Measurements from ENCODE around the gene CHP1.
"Not testable (repeated sequence)": the region's sequence is repeated elsewhere in the genome, so short reads cannot be mapped to it uniquely, and the experiment has no call there.

The CHP1 gene

DNA sequence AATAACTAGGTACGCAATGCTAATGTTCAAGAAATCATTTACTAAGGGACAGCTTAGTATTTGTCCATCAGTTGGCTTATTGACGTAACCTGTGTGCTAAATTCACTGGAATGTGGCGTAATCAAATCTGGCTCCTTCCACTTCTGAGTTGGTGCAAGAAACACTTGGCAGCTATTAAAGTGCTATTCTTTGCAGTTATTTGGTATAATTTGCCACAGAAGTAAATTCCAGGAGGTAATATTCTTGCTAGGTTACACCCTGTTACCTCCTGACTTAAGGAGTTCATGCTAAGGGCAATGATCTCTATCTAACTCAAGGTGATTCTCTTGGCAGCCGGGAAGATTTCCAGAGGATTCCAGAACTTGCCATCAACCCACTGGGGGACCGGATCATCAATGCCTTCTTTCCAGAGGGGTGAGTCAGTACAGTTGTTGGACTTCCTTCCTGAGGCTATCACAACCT lies 25.5 kb downstream of the CHP1 start:
- DNase-seq (ENCODE audit: low spot score) = no peak

DNA sequence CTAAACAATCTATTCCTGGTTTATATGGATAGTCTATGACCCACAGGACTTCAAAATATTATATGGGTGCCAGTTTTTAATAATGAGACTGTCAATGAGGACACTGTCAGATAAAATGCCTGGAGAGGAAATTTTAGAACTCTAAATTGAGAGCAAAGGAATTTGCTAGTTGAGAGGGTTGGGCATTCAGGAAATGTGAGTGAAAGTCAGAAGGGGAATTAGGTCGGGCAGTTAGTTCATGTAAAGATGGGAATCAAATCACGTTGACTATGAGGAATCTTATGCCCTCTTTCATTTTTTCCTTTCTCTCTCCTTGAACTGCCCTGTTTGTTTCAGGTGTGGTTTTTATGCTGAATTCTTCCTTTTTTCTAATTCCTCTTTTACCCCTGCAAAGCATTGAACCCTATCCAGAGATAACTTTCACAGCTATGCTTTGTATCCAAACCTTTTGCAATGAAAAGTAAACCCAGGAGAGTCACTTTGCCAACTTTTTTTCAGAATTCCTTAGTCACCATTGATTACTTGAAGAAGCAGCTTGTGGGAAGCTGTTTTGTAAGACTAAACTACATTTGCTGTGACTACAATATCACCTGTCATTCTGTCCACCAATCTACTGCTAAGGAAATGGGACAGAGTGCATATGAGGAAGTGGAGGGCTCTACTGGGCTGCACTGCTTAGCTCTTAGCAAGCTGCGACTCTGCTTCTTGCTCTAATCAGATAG lies 27.8 kb downstream of the CHP1 start:
- DNase-seq (ENCODE audit: low spot score) = peak; percentile 26

GRCh38 chr15:41259546-41260189 lies 28.6 kb downstream of the CHP1 start:
- no peak for DNase-seq (ENCODE audit: low spot score)

GRCh38 chr15:41260924-41261323 lies 29.9 kb downstream of the CHP1 start:
- DNase-seq (ENCODE audit: low spot score) = not testable (repeated sequence)

GRCh38 chr15:41262571-41262970 lies 31.5 kb downstream of the CHP1 start:
- no peak for DNase-seq (ENCODE audit: low spot score)

DNA sequence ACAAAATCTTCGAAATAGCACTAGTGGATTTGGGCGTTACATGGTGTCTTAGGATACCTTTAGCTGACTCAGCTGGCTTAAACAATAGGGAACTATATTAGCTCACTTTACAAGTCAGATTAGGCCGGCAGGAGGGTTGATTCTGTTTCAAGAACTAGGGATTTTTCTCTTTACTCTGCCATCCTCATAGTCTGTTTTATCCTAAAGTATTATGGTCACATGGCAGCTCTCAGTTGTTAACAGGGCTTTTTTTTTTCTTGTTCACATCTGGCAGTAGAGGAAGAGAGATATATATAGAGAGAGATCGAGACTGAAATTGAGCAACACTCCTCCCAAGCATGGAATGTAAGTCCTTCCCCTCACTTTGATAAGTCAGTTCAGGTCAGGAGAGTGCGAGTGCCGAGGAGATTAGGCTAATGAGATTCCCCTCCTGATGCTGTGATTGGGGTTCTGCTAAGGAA lies 32.9 kb downstream of the CHP1 start:
- no peak for DNase-seq (ENCODE audit: low spot score)

DNA sequence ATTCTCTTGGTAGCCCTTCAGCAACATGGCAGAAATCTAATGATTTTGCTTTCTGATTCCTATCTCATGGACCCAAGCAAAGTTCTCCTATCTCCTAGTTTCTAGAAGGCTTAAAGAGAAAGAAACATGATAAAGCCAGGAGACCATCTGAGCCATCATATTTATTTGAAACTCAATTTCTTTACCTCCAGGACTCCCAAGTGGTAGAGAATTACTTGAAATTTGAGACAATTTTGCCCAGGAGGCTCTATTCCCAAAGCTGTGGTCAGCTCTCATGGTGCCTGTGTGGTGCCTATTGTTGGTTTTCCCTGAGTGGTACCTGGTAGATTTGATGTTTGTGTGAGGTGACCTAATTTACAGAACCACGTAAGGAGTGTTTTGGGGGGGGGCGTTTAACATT lies 38.8 kb downstream of the CHP1 start:
- DNase-seq (ENCODE audit: low spot score) = no peak

- no peak for DNase-seq (ENCODE audit: low spot score)
Observed at GRCh38 chr15:41276831-41277230, 45.8 kb downstream of the CHP1 start.

GRCh38 chr15:41278319-41278718 lies 47.3 kb downstream of the CHP1 start:
- DNase-seq (ENCODE audit: low spot score) = no peak

DNA sequence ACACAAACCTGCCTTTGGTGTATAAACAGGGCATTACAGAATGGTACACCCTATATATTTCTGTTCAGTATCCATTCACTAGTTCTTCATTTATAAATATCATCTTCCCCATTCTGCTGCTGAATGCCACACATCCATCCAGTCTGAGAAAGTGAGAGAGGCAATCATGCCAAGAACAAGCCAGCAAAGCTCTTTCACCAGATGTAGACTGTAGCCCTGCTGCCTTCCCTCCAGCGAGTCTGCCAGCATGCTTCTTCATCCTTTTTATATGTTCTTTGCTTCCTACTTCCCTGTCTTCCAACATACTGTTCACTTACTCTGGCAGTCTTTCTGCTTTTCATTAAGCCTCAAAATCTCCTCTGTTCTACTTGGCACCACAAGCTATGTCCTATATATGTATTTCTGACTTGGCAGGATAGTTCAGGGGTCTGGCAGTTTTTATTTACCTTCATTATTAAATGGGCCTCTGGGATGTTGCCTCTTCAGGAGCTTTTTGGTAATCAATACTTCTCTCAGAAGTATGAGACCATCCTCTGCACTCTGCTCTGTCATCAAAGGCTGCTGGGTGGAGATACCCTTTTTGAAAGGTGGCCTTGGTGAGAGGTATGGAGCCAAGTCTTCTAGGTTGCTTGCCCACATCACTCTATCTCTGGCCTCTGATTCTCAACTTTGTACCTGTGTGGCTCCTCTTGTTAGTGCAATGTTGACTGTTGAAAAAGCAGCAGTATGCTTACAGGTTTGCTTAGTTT lies 48.6 kb downstream of the CHP1 start:
- DNase-seq (ENCODE audit: low spot score) = no peak

DNA sequence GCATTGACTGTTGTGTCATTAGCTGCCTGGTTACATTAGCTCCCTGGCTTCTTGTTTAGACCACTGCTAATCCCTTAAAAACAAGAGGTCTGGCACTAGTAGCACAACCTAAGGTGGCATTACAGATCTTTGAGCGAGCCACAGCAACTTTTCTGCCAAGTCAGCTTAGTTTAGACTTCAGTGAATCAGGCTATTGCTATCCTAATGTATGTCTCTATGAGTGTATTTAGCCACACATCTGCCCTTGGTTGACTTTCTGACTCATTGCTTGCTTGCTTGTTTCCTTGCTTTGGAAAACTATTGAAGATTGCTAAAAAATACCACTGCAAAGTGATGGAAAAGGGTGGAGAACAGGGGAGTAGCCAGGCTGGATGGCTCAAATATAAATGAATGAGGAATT lies 50.2 kb downstream of the CHP1 start:
- DNase-seq (ENCODE audit: low spot score) = no peak

DNA sequence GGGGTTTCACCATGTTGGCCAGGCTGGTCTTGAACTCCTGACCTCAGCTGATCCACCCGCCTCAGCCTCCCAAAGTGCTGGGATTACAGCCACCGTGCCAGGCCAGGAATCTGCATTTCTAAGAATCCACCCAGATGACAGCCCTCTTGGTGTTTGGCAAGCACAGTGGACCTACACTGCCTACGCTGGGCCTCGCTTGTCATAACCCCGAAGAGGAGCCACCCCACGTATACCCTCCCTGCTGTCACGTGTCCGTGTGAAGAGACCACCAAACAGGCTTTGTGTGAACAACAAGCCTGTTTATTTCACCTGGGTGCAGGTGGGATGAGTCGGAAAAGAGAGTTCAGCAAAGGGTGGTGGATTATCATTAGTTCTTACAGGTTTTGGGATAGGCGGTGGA lies 51.4 kb downstream of the CHP1 start:
- not testable (repeated sequence) for DNase-seq (ENCODE audit: low spot score)

DNA sequence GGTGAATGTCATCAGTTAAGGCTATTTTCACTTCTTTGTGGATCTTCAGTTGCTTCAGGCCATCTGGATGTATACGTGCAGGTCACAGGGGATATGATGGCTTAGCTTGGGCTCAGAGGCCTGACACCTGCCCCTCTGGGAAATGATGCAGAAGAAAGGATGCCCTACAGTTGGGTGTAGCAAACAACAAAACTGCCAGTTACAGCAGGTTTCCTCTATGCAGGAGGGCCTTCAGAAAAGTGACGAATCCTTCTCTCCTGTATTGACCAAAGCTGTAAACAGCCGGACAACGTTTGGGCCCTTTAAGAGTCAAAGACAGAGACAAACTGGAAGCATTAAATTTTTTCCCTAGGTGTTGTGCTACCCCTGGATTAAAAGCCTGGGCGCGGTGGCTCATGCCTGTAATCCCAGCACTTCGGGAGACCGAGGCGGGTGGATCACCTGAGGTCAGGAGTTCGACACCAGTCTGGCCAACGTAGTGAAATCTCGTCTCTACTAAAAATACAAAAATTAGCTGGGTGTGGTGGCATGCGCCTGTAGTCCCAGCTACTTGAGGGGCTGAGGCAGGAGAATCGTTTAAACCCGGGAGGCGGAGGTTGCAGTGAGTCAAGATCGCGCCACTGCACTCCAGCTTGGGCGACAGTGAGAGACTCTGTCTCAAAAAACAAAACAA lies 52.0 kb downstream of the CHP1 start:
- DNase-seq (ENCODE audit: low spot score) = not testable (repeated sequence)

DNA sequence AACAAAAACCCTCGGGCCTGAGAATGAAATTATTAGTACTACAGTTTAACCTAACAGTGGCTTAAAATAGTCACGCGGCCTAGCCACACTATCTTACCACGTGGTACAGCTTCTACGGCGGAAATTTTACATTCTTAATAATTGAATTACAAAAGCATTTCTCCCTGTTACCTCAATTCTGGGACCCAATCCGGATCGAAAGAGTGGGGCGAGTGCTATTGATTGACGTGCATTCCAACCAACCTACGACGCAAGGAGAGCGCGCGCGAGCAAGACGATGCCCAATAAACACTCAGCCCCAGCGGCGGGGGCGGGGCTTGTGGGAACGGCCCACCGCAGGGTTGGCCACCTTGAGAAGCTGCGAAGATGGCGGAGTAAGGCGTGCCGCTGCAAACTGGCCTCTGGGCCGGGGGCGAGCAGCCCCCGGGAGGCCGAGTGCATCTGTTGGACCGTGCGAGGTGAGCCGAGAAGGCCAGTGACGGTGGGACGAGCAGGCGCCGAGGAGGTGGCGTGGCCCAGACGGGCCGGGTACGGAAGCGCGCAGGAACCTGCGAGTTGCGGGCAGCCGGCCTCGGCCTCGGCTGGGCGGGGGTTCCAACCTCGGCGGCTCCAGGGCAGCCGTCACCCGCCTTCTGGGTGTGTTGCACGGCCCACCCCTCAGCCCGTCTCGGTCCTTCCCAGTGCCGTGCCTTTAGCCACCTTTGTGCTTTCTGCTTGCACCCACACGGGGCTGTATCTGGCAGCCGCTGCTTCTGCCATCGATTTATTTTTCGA lies 52.8 kb downstream of the CHP1 start:
- DNase-seq (ENCODE audit: low spot score) = peak; percentile 99

DNA sequence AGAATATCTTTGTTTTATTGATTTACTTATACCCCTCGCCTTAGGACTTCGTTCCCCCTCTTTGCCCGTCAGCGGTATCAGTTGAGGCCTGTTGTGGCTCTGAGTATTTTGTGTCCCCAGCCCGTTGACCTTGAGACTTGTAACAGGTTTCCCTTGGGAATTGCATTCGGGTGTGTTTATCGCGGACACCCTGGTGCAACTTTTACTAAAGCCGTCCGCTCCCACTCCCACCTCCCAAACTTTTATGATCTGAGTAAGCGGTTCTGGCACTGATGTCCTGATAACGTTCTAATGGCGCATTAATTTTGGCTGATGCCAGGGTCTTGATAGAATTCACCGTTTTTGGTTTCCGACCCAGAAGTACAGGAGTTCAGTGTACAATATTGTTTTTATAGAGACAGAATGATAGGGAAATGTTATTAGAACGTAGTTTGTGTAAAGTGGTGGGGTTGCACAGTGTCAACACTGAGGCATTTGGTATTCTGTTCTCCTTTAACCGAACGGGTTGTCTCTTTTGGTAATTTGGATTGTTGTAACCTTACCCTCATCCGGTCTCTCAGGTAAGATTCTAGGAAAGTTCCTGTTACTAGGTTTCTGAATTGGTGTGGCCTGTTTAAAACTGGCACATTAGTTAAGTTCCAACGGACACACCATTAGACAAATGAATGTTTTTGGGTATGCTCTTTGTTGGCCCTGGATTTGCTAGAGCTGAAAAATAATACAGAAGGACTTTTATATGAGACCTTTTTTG lies 53.5 kb downstream of the CHP1 start:
- peak; percentile 36 for DNase-seq (ENCODE audit: low spot score)

GRCh38 chr15:41285285-41285684 lies 54.2 kb downstream of the CHP1 start:
- DNase-seq (ENCODE audit: low spot score) = no peak

- no peak for DNase-seq (ENCODE audit: low spot score)
Observed at GRCh38 chr15:41286665-41287333, 55.7 kb downstream of the CHP1 start.

GRCh38 chr15:41288464-41288863 lies 57.4 kb downstream of the CHP1 start:
- DNase-seq (ENCODE audit: low spot score) = no peak

DNA sequence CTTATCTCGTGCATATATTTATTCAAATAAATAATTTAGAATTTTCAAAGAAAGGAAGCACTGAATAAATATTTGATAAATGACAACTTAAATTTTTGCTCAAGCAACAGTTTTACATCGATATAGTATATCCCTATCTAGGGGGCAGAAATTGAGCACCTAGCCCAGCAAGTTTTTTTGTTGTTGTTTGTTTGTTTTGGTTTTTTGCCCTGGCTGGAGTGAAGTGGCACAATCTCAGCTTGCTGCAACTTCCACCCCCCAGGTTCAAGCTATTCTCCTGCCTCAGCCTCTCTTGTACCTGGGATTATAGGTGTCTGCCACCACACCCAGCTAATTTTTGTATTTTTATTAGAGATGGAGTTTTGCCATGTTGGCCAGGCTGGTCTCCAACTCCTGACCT lies 58.9 kb downstream of the CHP1 start:
- DNase-seq (ENCODE audit: low spot score) = no peak

DNA sequence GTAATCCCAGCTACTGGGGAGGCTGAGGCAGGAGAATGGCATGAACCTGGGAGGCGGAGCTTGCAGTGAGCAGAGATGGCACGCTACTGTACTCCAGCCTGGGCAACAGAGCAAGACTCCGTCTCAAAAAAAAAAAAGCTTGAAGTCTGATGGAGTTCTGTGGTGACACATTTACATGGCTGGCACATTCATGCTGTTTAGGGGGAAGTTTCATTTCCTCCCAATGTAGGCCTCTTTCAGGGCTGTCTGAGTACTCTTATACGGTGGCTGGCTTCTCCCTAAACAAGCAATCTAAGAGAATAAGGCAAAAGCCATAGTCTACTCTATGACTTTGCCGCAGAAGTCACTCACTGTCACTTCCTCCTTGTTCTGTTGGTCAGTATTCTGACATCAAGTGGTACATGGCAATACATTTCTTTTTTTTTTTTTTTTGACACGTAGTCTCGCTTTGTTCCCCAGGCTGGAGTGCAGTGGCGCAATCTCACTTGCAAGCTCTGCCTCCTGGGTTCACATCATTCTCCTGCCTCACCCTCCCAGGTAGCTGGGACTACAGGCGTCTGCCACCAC lies 60.1 kb downstream of the CHP1 start:
- DNase-seq (ENCODE audit: low spot score) = no peak
